Spleen (tissue), 11 donors: ENCODE data around the gene FBXW8. TPM values are rescaled to one million over a fixed set of nuclear protein-coding genes. Genes with fewer than 3 reads are reported as not detected.

Experiments
- DNase-seq: peaks from one replicate; pipeline ENCODE4 v3.0.0-alpha.2; 2020
- H3K27ac ChIP-seq, 8 donors: fragments of 200-600 bp; sonication (generic) in 7 of 8; 1 replicate in 4 of 8; 2 replicates in 4 of 8; pipeline versions ENCODE4 v1.5.0 to v1.8.0; 2016 to 2021; ENCODE audit warnings: inconsistent platforms in 4 of 8, mild to moderate bottlenecking in 4 of 8, moderate library complexity in 1 of 8
- H3K27me3 ChIP-seq, 7 donors: fragments of 200-600 bp; sonication (generic) in 6 of 7; replicated peaks in 1 of 7; 1 replicate in 4 of 7; 2 replicates in 3 of 7; pipeline versions ENCODE4 v1.5.0 to v1.8.0; 2016 to 2021; ENCODE audit warnings: inconsistent platforms in 3 of 7, mild to moderate bottlenecking in 1 of 7
- H3K36me3 ChIP-seq, 6 donors: fragments of 200-600 bp; sonication (generic) in 5 of 6; 1 replicate in 4 of 6; 2 replicates in 2 of 6; pipeline versions ENCODE4 v1.5.0 to v1.8.0; 2016 to 2021; ENCODE audit warnings: inconsistent platforms in 2 of 6
- H3K4me1 ChIP-seq, 6 donors: fragments of 200-600 bp; sonication (generic) in 5 of 6; 1 replicate in 3 of 6; 2 replicates in 3 of 6; pipeline versions ENCODE4 v1.5.0 to v1.8.0; 2016 to 2021; ENCODE audit warnings: inconsistent platforms in 3 of 6
- H3K4me3 ChIP-seq, 8 donors: fragments of 200-600 bp; sonication (generic) in 7 of 8; 1 replicate in 4 of 8; 2 replicates in 4 of 8; pipeline versions ENCODE4 v1.5.0 to v1.8.0; 2016 to 2021; ENCODE audit warnings: inconsistent platforms in 4 of 8, mild to moderate bottlenecking in 4 of 8, moderate library complexity in 2 of 8
- H3K9me3 ChIP-seq, 8 donors: fragments of 200-600 bp; sonication (generic) in 7 of 8; 1 replicate in 4 of 8; 2 replicates in 4 of 8; pipeline versions ENCODE4 v1.5.0 to v1.8.0; 2016 to 2021; ENCODE audit warnings: inconsistent platforms in 4 of 8
- CTCF ChIP-seq, 11 experiments: fragments of 200-600 bp in 7 of 11; fragments of 450-650 bp in 4 of 11; sonication (generic) in 4 of 11; IDR thresholded peaks in 8 of 11; conservative IDR thresholded peaks in 3 of 11; 1 replicate in 7 of 11; 2 replicates in 4 of 11; pipeline versions ENCODE4 v1.4.0 to v1.8.0; 2016 to 2021; ENCODE audit warnings: antibody characterized with exemption in 11 of 11, inconsistent platforms in 4 of 11, mild to moderate bottlenecking in 1 of 11
- POLR2A ChIP-seq, 3 donors: fragments of 450-650 bp; IDR thresholded peaks; one replicate each; pipeline ENCODE4 v1.5.1; 2017; ENCODE audit warnings: antibody characterized with exemption in 3 of 3, mild to moderate bottlenecking in 1 of 3
- POLR2AphosphoS5 ChIP-seq, 3 donors: sonication (generic); formaldehyde crosslinking; IDR thresholded peaks; one replicate each; pipeline ENCODE4 v1.5.1; 2017; ENCODE audit warnings: antibody characterized with exemption in 3 of 3
- WGBS, 5 donors: extraction: QIAGEN DNeasy Blood & Tissue Kit in 3 of 5; methylation state at CpG; one replicate each; pipeline versions ENCODE4 v1.1.5 to v1.1.7; 2013 to 2018; 5-methylcytosine and 5-hydroxymethylcytosine counted together
- intact Hi-C: fragments of 100-400 bp; cut with DNase I; formaldehyde crosslinking; loops from one replicate; pipeline ENCODE4 v1.15.0; 2023; ENCODE audit warnings: low total_unique reads
- polyA plus RNA-seq, 3 donors: library from polyadenylated mRNA; stranded (reverse); fragments of 200-250 nt; gene quantifications; one replicate each; pipeline ENCODE4 v1.2.1, GENCODE V29; 2013
- total RNA-seq, 7 donors: library from RNA; depleted of rRNA in 3 of 7; stranded (reverse); fragments of >200 nt in 3 of 7; fragmentation: NEBNext Ultra II Directional in 4 of 7; extraction: Animal tissue kit (Norgen Biotek cat#: 25700) in 4 of 7; gene quantifications; one replicate each; pipeline versions ENCODE4 v1.1.0 to v1.2.1, GENCODE V29; 2016 to 2021
- donor health status: healthy with polysubstance abuse.
- donor health status: DM: no; HTN: no; CAD: no; lungs with moderate emphysema.
- donor health status: DM: no; HTN: no; CAD: no.
- donor health status: Bipolar disorder and iron deficiency.
- donor health status: healthy.
- donor health status: DM: no; HTN: no; CAD: no.
- donor health status: DM: yes; HTN: yes; CAD: no.

FBXW8 gene
- total and polyA plus RNA-seq, 10 donors = 2.2 to 17.3 (median 11.8) TPM

- intact Hi-C loops = no loop called here
- Histone ChIP-seq H3K27ac (no peak overlapping the region), H3K9me3 (no peaks in the 10 kb centered on the region), H3K4me1 (peaks cover 0 to 30% (median 11%) of the 10 kb centered on the region in 6 donors), H3K4me3 (no peak overlapping the region), H3K36me3 (peaks cover 0 to 43% (median under 1%) of the 10 kb centered on the region in 6 donors), H3K27me3 (peaks cover 0 to 52% (median 0%) of the 10 kb centered on the region in 7 donors)
- TF ChIP-seq POLR2A (IDR thresholded peaks at IDR 0.05) (no peak), CTCF (IDR thresholded peaks at IDR 0.05 in 8 of 11, conservative IDR thresholded peaks at IDR 0.05 in 3 of 11) (no peak), POLR2AphosphoS5 (IDR thresholded peaks at IDR 0.05) (no peak)
- WGBS, 5 donors = 81 to 94% (median 88%) methylated on average over 8 to 9 of the region's 9 CpGs
- DNase-seq = peak; percentile 55
Measured at GRCh38 chr12:117036046-117036445, 125.3 kb downstream of the FBXW8 start.

- H3K4me1 ChIP-seq = peaks cover 0 to 31% (median 12%) of the 10 kb centered on the region in 6 donors
- peaks cover 0 to 38% (median 0%) of the 10 kb centered on the region in 6 donors for H3K36me3 ChIP-seq
- WGBS, 5 donors = 79 to 90% (median 89%) methylated on average over 10 to 13 of the region's 13 CpGs
- peaks cover 0 to 52% (median 0%) of the 10 kb centered on the region in 7 donors for H3K27me3 ChIP-seq
- peak; percentile 41 for DNase-seq
- TF ChIP-seq POLR2AphosphoS5 (IDR thresholded peaks at IDR 0.05) (no peak), CTCF (IDR thresholded peaks at IDR 0.05 in 8 of 11, conservative IDR thresholded peaks at IDR 0.05 in 3 of 11) (no peak), POLR2A (IDR thresholded peaks at IDR 0.05) (no peak)
- H3K27ac ChIP-seq = no peak overlapping the region
- H3K4me3 ChIP-seq = no peak overlapping the region
- no peaks in the 10 kb centered on the region for H3K9me3 ChIP-seq
- intact Hi-C loops = no loop called here
Measured at GRCh38 chr12:117036547-117036946, 125.8 kb downstream of the FBXW8 start.

DNA sequence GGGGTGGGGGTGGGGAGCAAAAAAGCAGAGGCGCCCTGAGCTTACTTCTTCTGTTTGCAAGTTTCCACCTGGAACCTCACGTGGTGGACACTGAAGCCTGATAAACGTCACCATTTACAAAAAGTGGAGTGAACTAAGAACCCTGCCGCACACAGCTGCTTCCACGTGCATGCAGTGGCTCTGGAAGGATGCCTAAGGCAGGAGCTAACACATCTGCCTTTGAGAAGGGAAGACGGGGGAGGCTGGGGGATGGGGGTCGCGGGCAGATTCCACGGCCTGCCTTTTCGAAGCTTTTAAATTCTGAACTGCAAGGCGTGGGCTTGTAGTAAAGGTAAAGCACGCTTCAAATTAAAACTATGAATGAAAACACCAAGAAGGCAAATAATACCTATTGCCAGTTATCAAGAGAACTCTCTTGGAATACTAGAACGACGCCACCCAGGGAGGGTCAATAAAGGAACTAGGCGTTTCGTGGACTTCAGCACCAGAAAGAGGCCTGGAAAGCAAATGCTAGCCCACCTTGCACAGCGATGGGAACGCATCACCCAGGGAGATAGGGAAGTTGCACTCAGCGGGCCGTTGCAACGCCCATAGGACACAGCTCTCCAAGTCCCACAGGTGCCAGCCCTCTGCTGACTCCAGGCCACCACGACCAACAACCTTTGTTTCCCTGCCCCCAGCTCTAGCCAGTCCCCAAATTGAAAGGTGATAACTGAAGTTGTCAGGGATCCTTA lies 126.7 kb downstream of the FBXW8 start:
- WGBS, 5 donors = 82 to 84% (median 83%) methylated on average over 22 of the region's 22 CpGs
- peak; percentile 46 for DNase-seq
- intact Hi-C loops = no loop called here

More for the DNA sequence above, 126.7 kb downstream of the FBXW8 start:
- H3K27me3 ChIP-seq = peaks cover 0 to 52% (median 0%) of the 10 kb centered on the region in 7 donors
- H3K27ac ChIP-seq = no peak overlapping the region
- no peaks in the 10 kb centered on the region for H3K9me3 ChIP-seq
- peaks cover 0 to 38% (median 10%) of the 10 kb centered on the region in 6 donors for H3K4me1 ChIP-seq
- TF ChIP-seq POLR2A (IDR thresholded peaks at IDR 0.05) (no peak), POLR2AphosphoS5 (IDR thresholded peaks at IDR 0.05) (no peak), CTCF (IDR thresholded peaks at IDR 0.05 in 8 of 11, conservative IDR thresholded peaks at IDR 0.05 in 3 of 11) (no peak)
- no peak overlapping the region for H3K4me3 ChIP-seq
- H3K36me3 ChIP-seq = peaks cover 0 to 38% (median 0%) of the 10 kb centered on the region in 6 donors
